ENCODE measurements around the gene SLC35E2B.
"Not testable (repeated sequence)": the region's sequence is repeated elsewhere in the genome, so short reads cannot be mapped to it uniquely, and the experiment has no call there.

The SLC35E2B gene

GRCh38 chr1:1674806-1675205 lies 17.8 kb downstream of the SLC35E2B start:
- not testable (repeated sequence) for DNase-seq (ENCODE audit: low spot score)

DNA sequence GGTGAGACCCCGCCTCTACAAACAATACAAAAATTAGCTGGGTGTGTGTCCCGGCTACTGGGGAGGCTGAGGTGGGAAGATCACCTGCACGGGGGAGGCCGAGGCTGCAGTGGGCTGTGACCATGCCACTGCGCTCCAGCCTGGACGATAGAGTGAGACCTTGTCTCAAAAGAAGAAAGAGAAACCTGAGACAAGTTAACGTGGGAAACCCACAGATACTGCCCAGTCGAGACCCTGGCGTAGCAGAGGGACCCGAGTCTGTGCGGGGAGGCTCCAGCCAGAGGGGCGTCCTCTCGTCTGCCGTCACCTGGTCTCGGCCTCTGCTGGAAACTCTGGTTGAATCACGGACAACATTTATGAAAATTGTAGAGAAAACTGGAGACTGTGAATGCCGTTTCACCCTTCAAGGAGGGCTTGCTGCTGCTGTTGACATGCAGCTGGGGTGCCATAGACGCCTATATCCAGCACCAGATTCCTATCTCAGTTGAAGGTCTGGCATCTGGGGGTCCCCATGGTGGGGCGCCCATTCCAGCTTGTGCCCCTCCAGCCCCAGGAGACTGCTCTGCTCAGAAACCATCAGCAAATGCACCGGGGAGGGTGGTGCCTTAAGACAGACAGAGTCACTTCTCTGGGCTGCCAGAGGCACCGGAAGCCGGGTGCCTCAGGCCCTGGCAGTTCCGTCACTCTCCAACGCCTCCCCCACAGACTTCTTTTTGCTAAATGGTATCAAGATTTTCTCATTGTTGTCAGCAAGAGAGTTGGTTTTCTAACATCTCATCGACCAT lies 20.2 kb downstream of the SLC35E2B start:
- DNase-seq (ENCODE audit: low spot score), result no peak

DNA sequence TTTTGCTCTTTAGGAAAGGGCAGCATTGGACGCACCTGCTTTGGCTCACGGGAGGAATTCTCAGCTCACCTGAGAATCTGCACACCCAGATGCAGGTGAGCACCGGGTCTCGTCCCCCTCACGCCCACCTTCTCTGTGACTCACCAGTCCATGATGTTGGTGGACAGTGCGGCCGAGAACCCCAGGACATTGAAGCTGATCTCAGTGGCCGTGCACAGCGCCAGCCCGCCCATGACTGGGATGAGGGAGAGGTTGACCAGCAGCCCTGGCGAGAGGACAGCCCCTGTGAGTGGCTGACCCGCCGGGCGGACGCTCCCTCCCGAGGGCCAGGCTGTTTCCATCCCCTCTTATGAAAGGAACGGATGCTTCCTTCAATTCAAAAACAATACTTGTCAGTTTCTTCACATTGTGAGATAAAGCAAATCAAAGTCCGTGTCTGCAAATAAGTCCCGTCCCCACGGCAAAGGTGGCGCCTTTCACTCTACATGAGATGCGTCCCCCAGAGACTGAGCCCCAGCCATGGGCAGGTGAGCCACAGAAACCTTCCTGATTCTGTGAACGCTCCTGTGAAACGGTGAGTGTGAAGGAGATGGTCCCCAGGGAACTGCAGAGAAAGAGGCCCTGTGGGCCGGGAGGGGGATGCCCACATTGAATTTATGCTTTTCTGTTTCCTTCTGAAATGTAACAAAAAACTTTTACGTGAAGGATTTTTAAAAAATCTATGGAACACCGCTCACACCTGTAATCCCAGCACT lies 21.1 kb downstream of the SLC35E2B start:
- DNase-seq (ENCODE audit: low spot score), result no peak

GRCh38 chr1:1670866-1671265 lies 21.7 kb downstream of the SLC35E2B start:
- no peak for DNase-seq (ENCODE audit: low spot score)

GRCh38 chr1:1669468-1670440 lies 22.8 kb downstream of the SLC35E2B start:
- no peak for DNase-seq (ENCODE audit: low spot score)

- no peak for DNase-seq (ENCODE audit: low spot score)
These were observed 26.1 kb downstream of the SLC35E2B start for GRCh38 chr1:1666526-1666925.

- no peak for DNase-seq (ENCODE audit: low spot score)
These were observed 26.8 kb downstream of the SLC35E2B start for GRCh38 chr1:1665815-1666251.

- DNase-seq (ENCODE audit: low spot score), result no peak
These were observed 27.4 kb downstream of the SLC35E2B start for GRCh38 chr1:1664941-1665814.

- not testable (repeated sequence) for DNase-seq (ENCODE audit: low spot score)
These were observed 28.3 kb downstream of the SLC35E2B start for GRCh38 chr1:1664318-1664717.

- not testable (repeated sequence) for DNase-seq (ENCODE audit: low spot score)
These were observed 29.6 kb downstream of the SLC35E2B start for GRCh38 chr1:1662830-1663560.

- DNase-seq (ENCODE audit: low spot score), result not testable (repeated sequence)
These were observed 30.2 kb downstream of the SLC35E2B start for GRCh38 chr1:1662392-1662791.

- DNase-seq (ENCODE audit: low spot score), result peak; percentile 94
These were observed 33.7 kb downstream of the SLC35E2B start, which contains the start of gene CDK11B for GRCh38 chr1:1658583-1659549. Gene CDK11B, minus strand, starts transcription at chr1:1659004. Its CDS starts 1,519 bp downstream, at chr1:1657485.

GRCh38 chr1:1648265-1648664 lies 44.3 kb downstream of the SLC35E2B start:
- DNase-seq (ENCODE audit: low spot score), result not testable (repeated sequence)

- not testable (repeated sequence) for DNase-seq (ENCODE audit: low spot score)
These were observed 44.9 kb downstream of the SLC35E2B start for GRCh38 chr1:1647567-1648241.

GRCh38 chr1:1646326-1646725 lies 46.3 kb downstream of the SLC35E2B start:
- not testable (repeated sequence) for DNase-seq (ENCODE audit: low spot score)

- DNase-seq (ENCODE audit: low spot score), result not testable (repeated sequence)
These were observed 51.7 kb downstream of the SLC35E2B start for GRCh38 chr1:1640711-1641461.

GRCh38 chr1:1640081-1640480 lies 52.5 kb downstream of the SLC35E2B start:
- not testable (repeated sequence) for DNase-seq (ENCODE audit: low spot score)
